VCaP (cell line): ENCODE results near the gene APOF.
A peak's percentile ranks its signal among the peaks of the same experiment; 100 is the strongest.

Experiments
- H3K27ac ChIP-seq: fragments of 450-650 bp; 2 replicates; pipeline ENCODE4 v1.5.1; 2017
- CTCF ChIP-seq: fragments of 450-650 bp; conservative IDR thresholded peaks from 2 replicates; pipeline ENCODE4 v1.5.1; 2017; ENCODE audit warnings: mild to moderate bottlenecking, moderate library complexity

Gene APOF

GRCh38 chr12:56377310-56377988 is 14.8 kb upstream of the APOF start:
- H3K27ac ChIP-seq: no peak overlapping the region
- TF ChIP-seq CTCF: no peak

DNA sequence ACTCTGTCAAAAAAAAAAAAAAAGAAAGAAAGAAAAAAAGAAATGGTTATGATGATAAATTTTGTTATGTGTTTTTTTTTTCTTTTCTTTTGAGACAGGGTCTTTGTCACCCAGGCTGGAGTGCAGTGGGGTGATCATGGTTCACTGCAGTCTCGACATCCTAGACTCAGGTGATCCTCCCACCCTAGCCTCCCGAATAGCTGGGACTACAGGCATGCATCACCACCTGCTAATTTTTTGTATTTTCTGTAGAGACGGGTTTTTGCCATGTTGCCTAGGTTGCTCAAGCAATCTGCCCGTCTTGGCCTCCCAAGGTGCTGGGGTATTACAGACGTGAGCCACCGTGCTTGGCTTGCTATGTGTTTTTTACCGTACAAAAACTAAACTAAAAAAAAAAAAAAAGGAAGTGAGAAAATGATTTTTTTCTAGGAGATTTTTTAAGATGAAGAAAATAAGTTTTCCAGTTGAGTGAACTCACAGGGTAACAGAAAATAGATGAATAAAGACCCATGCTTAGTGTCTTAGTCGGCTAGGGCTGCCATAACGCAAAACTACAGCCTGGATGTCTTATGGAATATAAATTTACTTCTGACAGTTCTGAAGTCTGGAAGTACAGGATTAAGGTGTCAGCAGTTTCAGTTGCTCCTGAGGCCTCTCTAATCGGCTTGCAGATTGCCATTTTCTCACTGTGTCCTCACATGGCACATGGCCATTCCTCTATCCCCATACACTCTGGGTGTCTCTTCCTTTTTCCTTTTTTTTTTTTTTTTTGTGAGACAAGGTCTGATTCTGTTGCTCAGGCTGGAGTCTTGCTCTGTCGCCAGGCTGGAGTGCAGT is 13.2 kb upstream of the APOF start:
- no peak overlapping the region for H3K27ac ChIP-seq

DNA sequence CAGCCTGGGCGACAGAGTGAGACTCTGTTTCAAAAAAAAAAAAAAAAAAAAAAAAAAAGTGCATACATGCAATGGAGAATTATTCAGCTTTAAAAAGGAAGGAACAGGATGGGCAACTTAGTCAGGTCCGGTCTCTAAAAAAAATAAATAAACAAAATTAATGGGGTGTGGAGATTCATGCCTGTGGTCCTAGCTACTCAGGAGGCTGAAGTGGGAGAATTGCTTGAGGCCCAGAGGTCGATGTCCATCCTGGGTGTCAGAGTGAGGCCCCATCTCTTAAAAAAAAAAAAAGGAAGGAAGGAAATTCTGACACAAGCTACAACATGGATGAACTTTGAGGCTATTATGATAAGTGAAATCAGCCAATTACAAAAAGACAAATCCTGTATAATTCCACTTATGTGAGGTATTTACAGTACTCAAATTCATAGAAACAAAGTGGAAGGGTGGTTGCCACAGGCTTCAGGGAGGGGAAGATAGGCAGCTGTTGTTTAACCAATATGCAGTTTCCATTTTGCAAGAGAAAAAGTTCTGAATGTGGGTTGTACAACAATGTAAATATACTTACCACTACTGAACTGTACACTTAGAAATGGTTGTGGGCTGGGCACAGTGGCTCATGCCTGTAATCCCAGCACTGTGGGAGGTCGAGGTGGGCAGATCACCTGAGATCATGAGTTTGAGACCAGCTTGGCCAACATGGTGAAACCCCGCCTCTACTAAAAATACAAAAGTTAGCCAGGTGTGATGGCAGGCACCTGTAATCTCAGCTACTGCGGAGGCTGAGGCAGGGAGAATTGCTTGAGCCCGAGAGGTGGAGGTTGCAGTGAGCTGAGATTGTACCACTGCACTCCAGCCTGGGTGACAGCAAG is 12.3 kb upstream of the APOF start:
- no peak overlapping the region for H3K27ac ChIP-seq
- TF ChIP-seq CTCF: no peak

More for the DNA sequence above, 13.2 kb upstream of the APOF start:
- TF ChIP-seq CTCF: no peak

DNA sequence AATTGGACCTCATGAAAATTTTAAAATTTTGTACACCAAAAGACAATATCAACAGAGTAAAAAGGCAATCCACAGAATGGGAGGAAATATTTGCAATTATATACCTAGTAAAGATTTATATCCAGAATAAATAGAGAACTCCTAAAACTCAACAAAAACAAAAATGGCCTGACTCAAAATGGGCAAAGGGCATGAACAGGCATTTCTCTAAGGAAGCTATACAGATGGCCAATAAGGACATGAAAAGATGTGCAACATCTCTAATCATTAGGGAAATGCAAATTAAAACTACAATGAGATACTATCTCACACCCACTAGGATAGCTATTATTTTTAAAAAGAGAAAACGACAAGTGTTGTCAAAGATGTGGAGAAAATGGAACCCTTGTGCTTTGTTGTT is 10.9 kb upstream of the APOF start:
- TF ChIP-seq CTCF: no peak
- H3K27ac ChIP-seq: no peak overlapping the region

- H3K27ac ChIP-seq: no peak overlapping the region
Measured at GRCh38 chr12:56366948-56367347, 4.3 kb upstream of the APOF start.

DNA sequence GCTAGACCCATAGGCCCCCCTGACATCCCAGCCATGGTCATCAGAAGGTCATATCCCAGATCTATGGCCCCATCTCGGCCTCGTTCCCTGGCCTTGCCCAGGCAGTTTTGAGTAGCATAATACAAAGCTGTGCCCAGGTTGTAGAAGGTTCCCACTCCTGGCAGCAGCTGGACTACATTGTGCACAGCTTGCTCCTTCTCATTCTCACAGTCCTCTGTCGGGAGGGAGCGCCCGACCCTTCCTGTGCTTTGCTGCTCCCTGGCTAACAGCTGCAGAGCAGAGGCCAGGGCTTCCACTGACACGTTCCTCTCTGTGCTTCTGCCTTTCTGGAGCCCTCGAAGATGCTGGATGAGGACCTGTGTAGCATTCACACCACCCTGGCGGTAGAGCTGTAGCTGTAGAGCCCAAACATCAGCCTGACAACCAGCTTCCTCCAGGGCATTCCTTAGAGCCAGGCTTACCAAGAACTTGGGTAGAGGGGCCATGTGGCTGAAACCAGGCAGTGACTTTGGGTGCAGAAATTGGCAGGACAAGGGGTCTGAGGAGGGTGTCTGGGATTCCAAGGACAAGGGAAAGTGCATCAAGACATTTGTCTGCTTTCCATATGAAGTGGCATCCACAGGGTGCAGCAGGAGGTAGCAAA is 1.0 kb downstream of the APOF start:
- H3K27ac ChIP-seq: peak overlapping the region; percentile 93
- no peak for TF ChIP-seq CTCF

More at GRCh38 chr12:56366948-56367347, 4.3 kb upstream of the APOF start:
- no peak for TF ChIP-seq CTCF
